HUDEP-2 (cell line): Measurements from ENCODE around the gene CKB.

Source experiments
- DNase-seq, 76 experiments: peaks; one replicate each; lab custom pipeline; 2025; ENCODE audit not compliant: unreplicated experiment in 76 of 76; lab: John Stamatoyannopoulos, UW

The CKB gene

GRCh38 chr14:103522649-103523574, at the start of gene CKB:
CKB (minus strand) TSS chr14:103522830; CDS start chr14:103522493, 337 bp downstream.
- DNase-seq = peak in 40 of 76 experiments; percentile 9 to 53 (median 31)

GRCh38 chr14:103569408-103569807, 46.8 kb upstream of the CKB start:
- DNase-seq = no peak

GRCh38 chr14:103568952-103569351, 46.3 kb upstream of the CKB start:
- DNase-seq = no peak

DNA sequence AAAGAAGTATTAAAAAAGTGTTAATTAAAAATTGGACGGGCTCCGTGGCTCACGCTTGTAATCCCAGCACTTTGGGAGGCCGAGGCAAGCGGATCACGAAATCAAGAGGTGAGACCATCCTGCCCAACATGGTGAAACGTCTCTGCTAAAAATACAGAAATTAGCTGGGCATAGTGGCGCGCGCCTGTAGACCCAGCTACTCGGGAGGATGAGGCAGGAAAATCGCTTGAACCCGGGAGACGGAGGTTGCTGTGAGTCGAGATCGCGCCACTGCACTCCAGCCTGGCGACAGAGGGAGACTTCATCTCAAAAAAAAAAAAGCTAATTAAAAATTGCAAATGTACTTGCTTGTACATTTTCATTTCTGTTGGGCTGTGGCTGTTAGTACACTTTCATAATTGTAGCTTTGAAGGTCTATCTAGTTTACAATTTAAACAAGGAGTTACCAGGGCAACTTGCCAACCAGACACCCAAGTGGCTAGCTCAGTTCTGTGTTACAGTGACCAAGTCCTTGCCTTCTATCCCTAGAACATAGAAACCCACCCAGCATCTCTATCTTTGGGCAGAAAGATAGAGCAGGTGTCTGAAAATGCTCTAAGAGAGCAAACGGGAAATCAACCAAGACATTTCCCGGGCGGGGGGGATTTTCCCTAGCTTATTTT, 41.3 kb upstream of the CKB start:
- peak in 2 of 76 experiments; percentile 7 to 16 for DNase-seq

DNA sequence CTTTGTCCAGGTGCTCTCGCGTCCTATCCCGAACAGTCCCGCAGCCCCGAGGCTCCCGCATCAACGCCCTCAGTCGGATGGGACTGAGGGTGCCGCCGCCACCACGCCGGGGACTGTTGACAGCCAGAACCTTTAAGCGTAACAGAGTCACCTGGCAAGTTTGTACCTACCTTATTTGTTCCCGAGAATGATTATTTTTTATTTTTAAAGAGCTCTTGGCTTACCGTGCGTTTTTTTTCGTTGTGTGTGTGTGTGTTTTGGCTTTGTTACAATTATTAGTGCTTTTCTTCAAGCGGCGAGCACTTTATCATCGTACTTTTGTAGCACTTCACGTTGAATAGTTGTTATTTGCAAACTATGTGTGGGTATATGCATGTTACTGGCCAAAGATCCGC, 40.6 kb upstream of the CKB start:
- DNase-seq = peak in 1 of 76 experiments; percentile 38

- peak in 71 of 76 experiments; percentile 9 to 93 (median 72) for DNase-seq
Observed at GRCh38 chr14:103562429-103563225, 40.0 kb upstream of the CKB start, which contains the start of the genes BAG5 and COA8. BAG5 (minus strand) TSS chr14:103562657; CDS start chr14:103561164, 1,493 bp downstream. COA8 (plus strand) TSS chr14:103562960; CDS start chr14:103563002, 42 bp downstream.

DNA sequence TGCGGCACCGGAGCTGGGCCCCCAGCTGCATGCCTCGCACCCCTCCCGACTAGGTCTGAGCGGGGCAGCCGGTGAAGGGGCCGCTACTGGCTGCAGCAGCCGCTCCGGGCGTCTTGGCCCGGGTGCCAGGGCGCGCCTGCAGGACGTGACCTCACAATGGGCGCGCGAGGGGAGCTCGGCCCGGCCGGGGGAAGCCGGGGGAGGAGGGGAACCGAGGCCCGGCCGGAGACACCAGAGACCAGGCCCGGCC, 39.5 kb upstream of the CKB start:
- peak in 9 of 76 experiments; percentile 33 to 63 (median 48) for DNase-seq

- peak in 40 of 76 experiments; percentile 17 to 63 (median 32) for DNase-seq
Observed at GRCh38 chr14:103561381-103562178, 39.0 kb upstream of the CKB start.

GRCh38 chr14:103560691-103561090, 38.1 kb upstream of the CKB start:
- DNase-seq = no peak

DNA sequence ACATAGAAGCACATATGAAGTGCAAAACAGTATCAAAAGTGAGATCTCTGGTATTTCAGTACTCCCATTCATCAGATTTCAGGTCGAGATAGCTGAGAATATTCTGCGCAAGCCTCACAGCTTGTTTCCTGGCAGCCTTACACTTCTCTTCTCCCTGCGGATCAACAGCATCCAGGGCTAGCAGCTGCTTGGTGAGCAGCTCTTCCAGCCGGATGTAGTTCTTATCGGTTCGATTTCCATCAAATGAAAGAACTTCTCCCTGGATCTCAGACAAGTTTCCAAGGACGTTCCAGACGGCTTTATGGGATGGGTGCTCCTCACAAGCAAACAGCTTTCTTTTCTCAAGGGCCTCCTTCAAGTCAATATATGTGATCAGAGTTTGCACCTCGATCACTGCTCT, 37.1 kb upstream of the CKB start:
- no peak for DNase-seq

DNA sequence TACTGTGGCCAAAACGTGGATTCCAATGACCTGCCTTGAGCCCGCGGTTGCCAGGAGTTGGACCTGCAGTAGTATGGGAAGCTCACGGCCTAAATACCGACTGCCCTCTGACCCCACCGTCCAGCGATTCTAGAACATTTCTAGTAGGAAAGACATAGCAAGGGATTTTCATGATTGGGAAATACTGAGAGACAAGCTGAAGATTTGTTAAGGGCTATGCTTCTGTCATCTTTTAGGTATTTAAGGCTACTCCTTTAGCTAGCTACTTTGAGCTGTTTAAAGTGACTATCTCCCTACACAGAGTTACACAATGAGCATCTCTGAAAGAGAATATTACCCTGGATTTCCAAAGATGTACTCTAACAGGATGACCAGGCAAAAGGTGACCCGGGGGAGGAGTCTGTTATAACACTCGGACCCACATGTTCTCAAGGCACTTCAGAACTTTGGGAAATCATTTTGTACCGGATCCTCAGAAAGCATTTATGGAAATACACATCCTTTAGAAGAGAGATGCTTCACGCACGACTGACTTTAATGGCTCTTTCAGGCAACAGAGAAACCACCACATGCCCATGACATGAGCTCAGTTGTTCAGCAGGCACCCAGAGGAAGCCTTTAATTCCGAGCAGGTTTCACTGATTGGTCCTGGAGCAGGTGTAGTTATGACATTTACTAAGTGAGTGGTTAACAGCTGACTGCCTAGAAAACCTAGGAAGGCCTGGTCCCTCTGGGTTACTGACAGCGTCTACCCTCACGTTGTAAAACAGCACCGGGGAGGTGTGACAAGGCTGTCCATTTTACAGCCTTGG, 35.6 kb upstream of the CKB start:
- no peak for DNase-seq

- no peak for DNase-seq
Observed at GRCh38 chr14:103556946-103557758, 34.5 kb upstream of the CKB start.

GRCh38 chr14:103555559-103556337, 33.1 kb upstream of the CKB start:
- no peak for DNase-seq

- no peak for DNase-seq
Observed at GRCh38 chr14:103552846-103553210, 30.2 kb upstream of the CKB start.

- DNase-seq = no peak
Observed at GRCh38 chr14:103552011-103552845, 29.6 kb upstream of the CKB start.

- DNase-seq = no peak
Observed at GRCh38 chr14:103551338-103551762, 28.7 kb upstream of the CKB start.
